MM.1S (cell line): ENCODE results near the gene TNP2.
"Not testable (repeated sequence)": the region's sequence is repeated elsewhere in the genome, so short reads cannot be mapped to it uniquely, and the experiment has no call there.

Experiments used
- DNase-seq: peaks from one replicate; pipeline ENCODE4 v3.0.0-alpha.2; 2015
- H2AFZ ChIP-seq: fragments of 300-600 bp; sonication (generic); 2 replicates; pipeline ENCODE4 v1.6.0; 2016; ENCODE audit warnings: antibody characterized with exemption, low read length
- H3F3A ChIP-seq: fragments of 300-600 bp; sonication (generic); 2 replicates; pipeline ENCODE4 v1.6.1; 2016; ENCODE audit warnings: mild to moderate bottlenecking, antibody characterized with exemption, low read length, moderate library complexity, mixed read lengths; ENCODE audit not compliant: insufficient read depth
- H3K27ac ChIP-seq: fragments of 300-600 bp; sonication (generic); 2 replicates; pipeline ENCODE4 v1.5.1; 2016; ENCODE audit warnings: mild to moderate bottlenecking, low read length
- H3K27me3 ChIP-seq: fragments of 300-600 bp; sonication (generic); replicated peaks from 2 replicates; pipeline ENCODE4 v1.6.0; 2016; ENCODE audit warnings: low read length; ENCODE audit not compliant: insufficient read depth
- H3K36me3 ChIP-seq: fragments of 300-600 bp; sonication (generic); replicated peaks from 2 replicates; pipeline ENCODE4 v1.6.1; 2016; ENCODE audit warnings: mild to moderate bottlenecking, low read length, mixed read lengths; ENCODE audit not compliant: insufficient read depth
- H3K4me1 ChIP-seq: fragments of 300-600 bp; sonication (generic); 2 replicates; pipeline ENCODE4 v1.6.1; 2016; ENCODE audit warnings: low read length, mixed read lengths
- H3K4me2 ChIP-seq: fragments of 300-600 bp; sonication (generic); 2 replicates; pipeline ENCODE4 v1.6.0; 2016; ENCODE audit warnings: low read depth, low read length
- H3K4me3 ChIP-seq: fragments of 300-600 bp; sonication (generic); 2 replicates; pipeline ENCODE4 v1.5.1; 2016; ENCODE audit warnings: low read length, mixed read lengths
- H3K79me2 ChIP-seq: fragments of 300-600 bp; sonication (generic); 2 replicates; pipeline ENCODE4 v1.6.1; 2016; ENCODE audit warnings: mixed run types, low read length, mixed read lengths
- H3K9ac ChIP-seq: fragments of 300-600 bp; sonication (generic); 2 replicates; pipeline ENCODE4 v1.6.1; 2016; ENCODE audit warnings: low read length, mixed read lengths
- H3K9me2 ChIP-seq: fragments of 300-600 bp; sonication (generic); replicated peaks from 2 replicates; pipeline ENCODE4 v1.6.1; 2016; ENCODE audit warnings: mild to moderate bottlenecking, low read length, mixed read lengths; ENCODE audit not compliant: insufficient read depth
- H3K9me3 ChIP-seq: fragments of 300-600 bp; sonication (generic); replicated peaks from 2 replicates; pipeline ENCODE4 v1.6.1; 2016; ENCODE audit warnings: mild to moderate bottlenecking, low read length, mixed read lengths; ENCODE audit not compliant: insufficient read depth
- H4K20me1 ChIP-seq: fragments of 300-600 bp; sonication (generic); 2 replicates; pipeline ENCODE4 v1.6.1; 2016; ENCODE audit warnings: mild to moderate bottlenecking, low read length, moderate library complexity, mixed read lengths; ENCODE audit not compliant: insufficient read depth
- CTCF ChIP-seq: fragments of 300-600 bp; sonication (generic); IDR thresholded peaks from 2 replicates; pipeline ENCODE4 v1.5.1; 2016; ENCODE audit warnings: antibody characterized with exemption, low read length, mixed read lengths
- EZH2 ChIP-seq: fragments of 300-600 bp; sonication (generic); optimal IDR thresholded peaks from 2 replicates; pipeline ENCODE3; 2017; ENCODE audit warnings: low read depth, mild to moderate bottlenecking, antibody characterized with exemption, low read length, mixed read lengths
- EZH2phosphoT487 ChIP-seq: fragments of 300-600 bp; sonication (generic); IDR thresholded peaks from 2 replicates; pipeline ENCODE4 v1.6.1; 2018; ENCODE audit warnings: antibody characterized with exemption, low read length

TNP2 gene

DNA sequence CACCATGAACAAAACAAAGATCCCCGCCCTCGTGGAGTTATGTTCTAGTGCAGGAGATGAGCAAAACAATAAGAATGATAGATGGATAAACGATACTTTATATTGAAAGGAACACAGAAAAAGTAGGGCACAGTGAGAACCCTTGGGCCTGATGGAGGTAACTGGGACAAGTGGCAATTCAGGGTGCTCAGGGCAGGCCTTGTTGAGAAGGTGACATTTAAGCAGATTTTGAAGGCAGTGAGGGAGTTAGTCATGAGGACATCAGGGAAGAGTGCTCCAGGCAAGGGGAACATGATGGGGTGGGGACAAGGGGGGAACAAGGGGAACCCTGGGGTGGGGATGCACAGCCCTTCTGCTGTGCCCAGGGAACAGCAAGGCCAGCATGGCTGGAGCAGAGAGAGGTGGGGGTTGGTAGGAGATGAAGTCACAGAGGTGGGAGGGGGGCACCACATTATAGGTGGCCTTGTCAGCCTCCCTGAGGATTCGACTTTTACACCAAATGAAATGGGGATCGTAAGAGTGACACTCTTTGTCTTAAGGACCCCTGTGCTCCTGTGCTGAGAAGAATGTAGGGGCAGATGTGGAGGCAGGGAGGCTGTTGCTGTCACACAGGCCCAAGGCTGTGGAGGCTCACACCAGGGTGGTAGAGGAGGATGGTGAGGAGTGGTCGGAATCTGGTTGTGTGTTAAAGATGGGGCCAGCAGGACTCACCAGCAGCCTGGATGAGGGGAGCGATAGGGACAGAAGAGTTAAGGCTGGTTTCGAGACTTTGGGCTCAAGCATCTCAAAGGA, 21.2 kb upstream of the TNP2 start:
- Histone ChIP-seq H3K4me3 (no peak overlapping the region), H3K9ac (no peak overlapping the region)

DNA sequence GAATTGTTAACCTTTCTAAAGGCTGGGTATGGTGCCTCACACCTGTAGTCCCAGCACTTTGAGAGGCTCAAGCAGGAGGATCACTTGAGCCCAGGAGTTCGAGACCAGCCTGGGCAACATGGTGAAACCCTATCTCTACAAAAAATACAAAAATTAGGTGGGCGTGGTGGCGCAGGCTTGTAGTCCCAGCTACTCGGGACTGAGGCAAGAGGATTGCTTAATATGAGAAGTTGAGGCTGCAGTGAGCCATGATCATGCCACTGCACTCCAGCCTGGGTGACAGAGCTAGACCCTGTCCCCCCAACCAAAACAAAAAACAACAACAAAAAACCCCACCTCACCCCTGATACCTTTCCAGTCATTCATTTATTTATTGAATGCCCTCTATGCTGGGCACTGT, 20.6 kb upstream of the TNP2 start:
- H3K4me1 ChIP-seq, H4K20me1 ChIP-seq, H2AFZ ChIP-seq, H3K9me3 ChIP-seq, H3K27ac ChIP-seq, H3F3A ChIP-seq, H3K9me2 ChIP-seq, H3K36me3 ChIP-seq, H3K4me2 ChIP-seq, H3K4me3 ChIP-seq, DNase-seq, H3K9ac ChIP-seq, H3K79me2 ChIP-seq: not testable (repeated sequence)
- peaks cover 27% of the 10 kb centered on the region for H3K27me3 ChIP-seq

More for the DNA sequence above, 21.2 kb upstream of the TNP2 start:
- no peaks in the 10 kb centered on the region for H3K79me2 ChIP-seq
- H2AFZ ChIP-seq = no peak overlapping the region
- no peak for DNase-seq
- no peaks in the 10 kb centered on the region for H4K20me1 ChIP-seq
- H3K36me3 ChIP-seq = no peaks in the 10 kb centered on the region
- peaks cover 33% of the 10 kb centered on the region for H3K27me3 ChIP-seq
- no peaks in the 10 kb centered on the region for H3K4me1 ChIP-seq
- no peak for TF ChIP-seq EZH2
- TF ChIP-seq EZH2phosphoT487 = no peak
- TF ChIP-seq CTCF = no peak
- H3K27ac ChIP-seq = no peak overlapping the region
- H3K9me3 ChIP-seq = no peaks in the 10 kb centered on the region
- no peak overlapping the region for H3K4me2 ChIP-seq
- no peaks in the 10 kb centered on the region for H3F3A ChIP-seq
- no peaks in the 10 kb centered on the region for H3K9me2 ChIP-seq

DNA sequence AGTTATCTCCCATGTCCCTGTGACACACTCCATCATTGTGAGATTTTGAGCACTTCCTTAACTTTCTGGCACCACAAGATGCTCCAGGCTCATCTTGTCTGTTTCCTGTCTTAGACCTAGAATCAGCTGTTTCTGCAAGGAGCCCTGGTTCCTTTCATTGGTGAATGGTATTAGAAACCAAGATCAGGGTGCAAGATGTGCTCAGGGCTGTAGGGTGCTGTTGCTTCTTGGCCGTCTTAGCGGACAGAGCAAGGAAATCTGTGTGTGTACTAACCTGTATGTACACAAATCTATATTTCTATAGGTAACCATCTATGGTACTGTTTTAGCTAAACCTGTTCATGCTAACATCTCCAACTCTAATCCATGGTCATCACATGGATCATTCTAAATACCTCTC, 20.1 kb upstream of the TNP2 start:
- H3K79me2 ChIP-seq = no peaks in the 10 kb centered on the region
- H3K27ac ChIP-seq = no peak overlapping the region
- no peak for DNase-seq
- no peak overlapping the region for H3K9ac ChIP-seq
- no peak overlapping the region for H3K4me3 ChIP-seq
- H3F3A ChIP-seq = no peaks in the 10 kb centered on the region
- TF ChIP-seq EZH2 (no peak), EZH2phosphoT487 (no peak)
- H3K4me1 ChIP-seq = no peaks in the 10 kb centered on the region
- no peak overlapping the region for H3K4me2 ChIP-seq
- H4K20me1 ChIP-seq = no peaks in the 10 kb centered on the region
- no peaks in the 10 kb centered on the region for H3K36me3 ChIP-seq
- H3K27me3 ChIP-seq = peaks cover 23% of the 10 kb centered on the region
- no peaks in the 10 kb centered on the region for H3K9me2 ChIP-seq
- no peak overlapping the region for H2AFZ ChIP-seq
- no peaks in the 10 kb centered on the region for H3K9me3 ChIP-seq

- Histone ChIP-seq H3F3A (no peaks in the 10 kb centered on the region), H3K27ac (no peak overlapping the region), H3K4me2 (no peak overlapping the region), H3K4me3 (no peak overlapping the region), H3K36me3 (no peaks in the 10 kb centered on the region), H3K27me3 (0 out of 2 replicates have a peak, but pooled peaks cover 7% of the 10 kb centered on the region), H3K9ac (no peak overlapping the region), H3K4me1 (no peaks in the 10 kb centered on the region), H3K9me2 (no peaks in the 10 kb centered on the region), H2AFZ (no peak overlapping the region), H3K9me3 (no peaks in the 10 kb centered on the region), H4K20me1 (no peaks in the 10 kb centered on the region), H3K79me2 (no peaks in the 10 kb centered on the region)
- TF ChIP-seq EZH2 (no peak), CTCF (no peak), EZH2phosphoT487 (no peak)
- no peak for DNase-seq
Measured at GRCh38 chr16:11285842-11286241, 16.7 kb upstream of the TNP2 start.
